Activated T-helper 1 cell treated with anti-CD3 and anti-CD28 coated beads, Interleukin-12 subunit alpha, Interleukin-12 subunit beta, Interleukin-2, Interleukin-4 antibody, amounts not matched to agents 30 ng/mL and 10 ng/mL and 1 ng/mL, durations not matched to agents 14 hours and 24 hours and 36 hours (primary cell): Measurements from ENCODE around the gene SERPINB6. TPM values are rescaled to one million over a fixed set of nuclear protein-coding genes. Genes with fewer than 3 reads are reported as not detected.

ENCODE experiments used
- DNase-seq: peaks from one replicate; pipeline ENCODE4 v3.0.0; 2021; ENCODE audit warnings: low spot score
- H3K27ac Mint-ChIP-seq: one replicate; pipeline ENCODE4 v1.8.0; 2021; ENCODE audit warnings: mild to moderate bottlenecking, mixed read lengths
- H3K27me3 Mint-ChIP-seq: one replicate; pipeline ENCODE4 v1.8.0; 2022; ENCODE audit warnings: mild to moderate bottlenecking, moderate library complexity, mixed read lengths; ENCODE audit not compliant: insufficient read depth
- H3K36me3 Mint-ChIP-seq: one replicate; pipeline ENCODE4 v1.8.0; 2021; ENCODE audit warnings: low read depth, mixed read lengths
- H3K4me1 Mint-ChIP-seq: one replicate; pipeline ENCODE4 v1.8.0; 2021; ENCODE audit warnings: low read depth, mixed read lengths
- H3K4me3 Mint-ChIP-seq: one replicate; pipeline ENCODE4 v1.8.0; 2021; ENCODE audit warnings: mild to moderate bottlenecking, moderate library complexity, mixed read lengths
- H3K9me3 Mint-ChIP-seq: one replicate; pipeline ENCODE4 v1.8.0; 2021; ENCODE audit warnings: mixed read lengths
- intact Hi-C: fragments of 100-400 bp; cut with micrococcal nuclease; formaldehyde crosslinking; loops from one replicate; pipeline ENCODE4 v1.15.1; 2024
- total RNA-seq: library from RNA; stranded (reverse); gene quantifications from 2 replicates; pipeline ENCODE4 v1.2.3, GENCODE V29; 2022

SERPINB6 gene
- total RNA-seq, 1 donor from 2014 or later = 34.9 TPM

DNA sequence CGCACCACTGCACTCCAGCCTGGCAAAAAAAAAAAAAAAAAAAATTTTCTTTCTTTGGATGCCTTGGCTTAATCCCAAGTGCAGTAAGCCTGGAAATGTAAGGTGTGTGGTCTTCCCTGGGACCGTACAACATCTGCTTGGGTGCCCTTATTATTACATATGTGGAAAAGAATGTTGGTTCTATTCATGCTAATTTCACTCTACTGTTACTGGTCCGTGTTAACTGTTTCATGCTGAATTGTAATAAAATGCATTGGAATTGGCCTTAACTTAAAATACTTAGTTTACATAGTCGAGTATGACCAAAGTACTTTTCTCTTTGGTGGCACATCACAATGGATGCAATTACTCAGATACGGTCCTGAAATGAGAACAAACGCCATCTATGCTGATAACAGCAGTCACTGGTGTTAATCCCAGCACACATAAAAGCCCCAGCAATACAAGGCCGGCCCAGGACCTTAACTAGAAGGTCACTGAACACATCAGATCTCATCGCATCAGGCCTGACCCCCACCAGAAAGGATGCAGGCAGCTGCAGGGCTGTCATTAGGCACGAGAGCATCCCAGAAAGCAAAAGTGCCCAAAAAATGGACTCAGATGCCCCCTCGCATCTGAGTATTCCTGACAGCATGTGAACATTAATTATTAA lies 1.2 kb downstream of the SERPINB6 start:
- peaks cover 41% of the 10 kb centered on the region for H3K27me3 Mint-ChIP-seq
- H3K9me3 Mint-ChIP-seq = peaks cover 5% of the 10 kb centered on the region
- H3K4me1 Mint-ChIP-seq = peaks cover 16% of the 10 kb centered on the region
- peak overlapping the region; percentile 85 for H3K4me3 Mint-ChIP-seq
- peaks cover 9% of the 10 kb centered on the region for H3K36me3 Mint-ChIP-seq
- peak overlapping the region; percentile 58 for H3K27ac Mint-ChIP-seq
- no peak for DNase-seq
- intact Hi-C loops = loop anchor here (2.0 kb wide), 2 partner anchors 17 to 29 kb away; no protein-coding TSS in a partner anchor

DNA sequence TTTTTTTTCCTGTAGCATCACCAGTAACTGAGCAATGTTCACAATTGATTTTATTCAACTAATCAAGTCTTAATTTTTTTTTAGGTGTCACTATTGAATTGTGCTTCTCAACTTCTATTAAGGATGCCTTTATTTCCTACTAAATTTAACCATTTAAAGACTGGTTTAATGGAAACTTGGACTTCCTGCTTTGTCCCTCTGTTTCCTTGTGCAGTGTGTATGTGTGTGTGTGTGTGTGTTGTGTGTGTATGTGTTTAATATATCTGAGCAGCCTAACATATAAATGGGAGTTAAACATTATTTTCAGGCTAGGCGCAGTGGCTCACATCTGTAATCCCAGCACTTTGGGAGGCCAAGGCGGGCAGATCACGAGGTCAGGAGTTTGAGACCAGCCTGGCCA lies 1.8 kb downstream of the SERPINB6 start:
- intact Hi-C loops = no loop called here

DNA sequence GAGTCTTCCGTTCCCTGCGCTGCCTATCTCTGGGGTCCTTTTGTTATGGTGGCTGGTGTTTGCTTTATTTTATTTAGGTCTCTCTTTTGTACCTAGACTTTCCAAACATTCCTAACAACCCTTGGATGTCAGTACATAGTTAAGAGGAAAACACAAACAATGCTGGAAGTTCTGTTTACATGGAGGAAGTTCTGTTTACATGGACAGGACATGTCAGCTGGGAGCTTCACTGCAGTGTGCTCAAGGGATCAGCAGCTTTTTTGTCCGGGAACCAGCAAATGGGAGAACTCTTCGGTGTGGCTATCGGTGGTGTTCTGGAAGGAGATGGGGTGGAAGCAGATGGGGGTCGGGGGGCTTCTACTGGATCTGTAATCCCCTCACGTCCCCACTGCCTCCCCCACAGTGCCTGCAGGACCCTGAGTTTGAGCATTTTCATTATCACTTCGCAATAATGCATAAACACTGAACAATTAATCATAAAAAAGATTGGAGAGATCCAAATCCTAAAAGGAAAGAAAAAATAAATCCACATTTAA lies 2.7 kb downstream of the SERPINB6 start:
- peaks cover 9% of the 10 kb centered on the region for H3K36me3 Mint-ChIP-seq
- H3K9me3 Mint-ChIP-seq = peaks cover 3% of the 10 kb centered on the region
- H3K4me1 Mint-ChIP-seq = peaks cover 16% of the 10 kb centered on the region
- no peak overlapping the region for H3K4me3 Mint-ChIP-seq
- H3K27ac Mint-ChIP-seq = no peak overlapping the region
- intact Hi-C loops = no loop called here
- no peak for DNase-seq
- peaks cover 32% of the 10 kb centered on the region for H3K27me3 Mint-ChIP-seq

More for the DNA sequence above, 1.8 kb downstream of the SERPINB6 start:
- Mint-ChIP-seq H3K27ac (no peak overlapping the region), H3K4me3 (peak overlapping the region; percentile 6), H3K27me3 (peaks cover 37% of the 10 kb centered on the region), H3K36me3 (peaks cover 9% of the 10 kb centered on the region), H3K4me1 (peaks cover 16% of the 10 kb centered on the region), H3K9me3 (peaks cover 5% of the 10 kb centered on the region)
- no peak for DNase-seq

DNA sequence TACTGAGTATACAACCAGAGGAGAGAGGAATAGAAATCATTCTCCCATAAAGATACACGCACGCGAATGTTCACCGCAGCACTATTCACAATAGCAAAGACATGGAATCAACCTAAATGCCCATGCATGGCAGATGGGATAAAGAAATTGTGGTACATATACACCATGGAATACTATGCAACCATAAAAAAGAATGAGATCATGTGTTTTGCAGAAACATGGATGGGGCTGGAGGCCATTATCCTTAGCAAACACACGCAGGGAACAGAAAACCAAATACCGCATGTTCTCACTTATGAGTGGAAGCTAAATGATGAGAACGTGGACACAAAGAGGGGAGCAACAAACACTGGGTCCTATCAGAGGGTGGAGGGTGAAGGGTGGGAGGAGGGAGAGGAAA lies 3.4 kb downstream of the SERPINB6 start:
- Mint-ChIP-seq H3K27ac (no peak overlapping the region), H3K9me3 (no peaks in the 10 kb centered on the region), H3K27me3 (peaks cover 33% of the 10 kb centered on the region), H3K4me1 (peaks cover 16% of the 10 kb centered on the region), H3K36me3 (peaks cover 9% of the 10 kb centered on the region), H3K4me3 (no peak overlapping the region)
- DNase-seq = no peak
- intact Hi-C loops = no loop called here

DNA sequence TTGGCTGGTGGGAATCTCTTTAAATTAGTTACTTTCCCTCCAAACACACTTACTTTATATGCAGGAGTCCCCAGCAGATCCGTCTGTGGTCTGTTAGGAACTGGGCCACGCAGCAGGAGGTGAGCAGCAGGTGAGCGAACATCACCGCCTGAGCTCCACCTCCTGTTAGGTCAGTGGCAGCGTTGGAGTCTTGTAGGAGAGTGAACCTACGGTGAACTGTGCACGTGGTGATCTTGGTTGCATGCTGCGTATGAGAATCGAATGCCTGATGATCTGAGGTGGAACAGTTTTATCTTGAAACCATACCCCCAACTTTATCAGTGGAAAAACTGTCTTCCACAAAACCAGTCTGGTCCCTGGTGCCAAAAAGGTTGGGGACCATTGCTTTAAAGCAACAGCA lies 5.0 kb downstream of the SERPINB6 start:
- Mint-ChIP-seq H3K4me3 (no peak overlapping the region), H3K36me3 (peaks cover 9% of the 10 kb centered on the region), H3K27me3 (peaks cover 28% of the 10 kb centered on the region), H3K27ac (no peak overlapping the region), H3K4me1 (peaks cover 7% of the 10 kb centered on the region), H3K9me3 (no peaks in the 10 kb centered on the region)
- intact Hi-C loops = no loop called here
- DNase-seq = no peak

DNA sequence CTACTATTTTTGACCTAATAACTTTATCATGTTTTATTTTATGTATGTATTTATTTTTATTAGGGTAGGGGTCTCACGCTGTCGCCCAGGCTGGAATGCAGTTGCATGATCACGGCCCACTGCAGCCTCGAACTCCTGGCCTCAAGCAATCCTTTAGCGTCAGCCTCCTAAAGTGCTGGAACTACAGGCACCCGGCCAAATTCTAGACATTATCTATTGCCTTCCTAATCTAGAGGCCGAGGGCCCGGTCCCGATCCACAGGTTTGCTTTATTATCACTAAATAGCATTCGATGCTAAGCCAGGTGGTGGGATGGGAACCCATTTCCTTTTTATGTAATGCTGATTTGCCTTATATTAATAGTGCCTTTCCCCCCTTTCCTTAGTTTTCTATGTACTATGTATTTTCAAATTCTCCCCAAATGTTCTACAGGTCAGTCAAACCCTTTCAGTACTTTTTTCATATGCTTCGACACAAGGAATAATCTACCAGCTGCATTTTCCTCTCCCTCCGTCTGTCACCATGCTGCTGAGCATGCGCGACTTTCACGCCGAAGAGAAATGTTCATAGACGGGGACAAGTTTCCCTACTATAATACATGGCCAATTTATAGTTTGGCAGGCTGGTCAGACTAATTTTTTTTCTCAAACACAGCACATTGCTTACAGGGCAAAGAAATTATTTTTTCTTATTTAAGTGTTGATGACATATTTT lies 6.4 kb downstream of the SERPINB6 start:
- Mint-ChIP-seq H3K4me3 (no peak overlapping the region), H3K27ac (no peak overlapping the region), H3K27me3 (peaks cover 20% of the 10 kb centered on the region), H3K4me1 (peaks cover under 1% of the 10 kb centered on the region), H3K9me3 (no peaks in the 10 kb centered on the region), H3K36me3 (peaks cover 8% of the 10 kb centered on the region)
- intact Hi-C loops = no loop called here
- no peak for DNase-seq

DNA sequence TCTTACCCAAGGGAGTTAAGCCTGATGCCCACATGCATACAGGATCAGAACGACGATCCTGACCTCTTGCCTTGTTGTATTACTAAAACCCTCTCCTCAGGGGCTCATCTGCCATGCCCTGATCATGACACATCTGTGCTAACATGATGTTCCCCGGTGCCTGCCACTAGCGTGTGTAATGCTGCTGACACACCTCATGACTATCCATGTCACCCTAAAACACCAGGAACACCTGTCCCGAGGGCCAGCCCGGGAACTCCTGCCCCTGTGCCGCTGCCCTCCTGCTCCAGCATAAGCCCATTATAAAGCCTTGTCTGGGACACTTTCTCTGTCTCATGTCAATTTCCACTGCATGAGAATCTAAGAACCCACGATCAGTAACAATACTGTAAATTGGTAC lies 7.6 kb downstream of the SERPINB6 start:
- H3K9me3 Mint-ChIP-seq = no peaks in the 10 kb centered on the region
- no peak for DNase-seq
- no peak overlapping the region for H3K4me3 Mint-ChIP-seq
- no peak overlapping the region for H3K27ac Mint-ChIP-seq
- H3K27me3 Mint-ChIP-seq = peaks cover 19% of the 10 kb centered on the region
- no peaks in the 10 kb centered on the region for H3K4me1 Mint-ChIP-seq
- peaks cover 8% of the 10 kb centered on the region for H3K36me3 Mint-ChIP-seq
- intact Hi-C loops = no loop called here

DNA sequence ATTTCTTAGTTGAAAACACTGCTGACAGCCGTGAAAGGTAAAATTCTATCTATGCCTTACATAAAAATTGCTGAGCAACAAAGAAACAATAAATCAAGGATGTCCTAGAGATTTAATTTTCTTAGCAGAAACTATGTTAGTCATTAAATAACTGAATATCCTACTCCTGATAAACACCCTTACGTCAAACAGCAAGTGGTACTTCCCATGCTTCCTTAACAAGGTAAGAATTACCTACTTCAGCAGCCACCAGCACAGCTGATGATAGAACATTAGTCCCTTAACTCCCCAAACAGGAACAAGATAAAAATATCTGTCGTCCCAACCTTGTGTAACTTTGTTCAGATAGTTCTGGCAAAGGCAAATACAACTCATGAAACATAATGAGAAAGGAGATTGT lies 8.7 kb downstream of the SERPINB6 start:
- Mint-ChIP-seq H3K36me3 (peaks cover 3% of the 10 kb centered on the region), H3K4me3 (no peak overlapping the region), H3K9me3 (no peaks in the 10 kb centered on the region), H3K27ac (no peak overlapping the region), H3K27me3 (peaks cover 18% of the 10 kb centered on the region), H3K4me1 (no peaks in the 10 kb centered on the region)
- intact Hi-C loops = no loop called here
- DNase-seq = no peak

DNA sequence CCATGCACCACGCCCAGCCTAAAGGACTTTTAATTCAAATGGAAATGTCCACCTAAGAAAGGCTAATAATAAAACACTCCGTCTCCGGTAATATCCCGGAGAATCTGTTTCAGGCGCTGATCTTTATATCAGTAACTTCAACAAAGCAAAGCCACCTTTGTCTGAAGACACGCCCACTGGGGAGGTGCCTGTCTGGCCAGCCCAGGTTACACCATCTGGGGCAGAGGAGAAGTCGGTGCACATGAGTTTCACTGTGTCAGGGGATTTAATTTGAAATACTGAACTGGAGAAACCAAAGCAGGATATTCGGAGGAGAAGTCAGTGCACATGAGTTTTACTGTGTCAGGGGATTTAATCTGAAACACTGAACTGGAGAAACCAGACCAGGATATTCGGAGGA lies 9.4 kb downstream of the SERPINB6 start:
- Mint-ChIP-seq H3K4me3 (no peak overlapping the region), H3K27me3 (peaks cover 12% of the 10 kb centered on the region), H3K36me3 (peaks cover 3% of the 10 kb centered on the region), H3K4me1 (no peaks in the 10 kb centered on the region), H3K9me3 (no peaks in the 10 kb centered on the region), H3K27ac (no peak overlapping the region)
- intact Hi-C loops = no loop called here
- DNase-seq = no peak

DNA sequence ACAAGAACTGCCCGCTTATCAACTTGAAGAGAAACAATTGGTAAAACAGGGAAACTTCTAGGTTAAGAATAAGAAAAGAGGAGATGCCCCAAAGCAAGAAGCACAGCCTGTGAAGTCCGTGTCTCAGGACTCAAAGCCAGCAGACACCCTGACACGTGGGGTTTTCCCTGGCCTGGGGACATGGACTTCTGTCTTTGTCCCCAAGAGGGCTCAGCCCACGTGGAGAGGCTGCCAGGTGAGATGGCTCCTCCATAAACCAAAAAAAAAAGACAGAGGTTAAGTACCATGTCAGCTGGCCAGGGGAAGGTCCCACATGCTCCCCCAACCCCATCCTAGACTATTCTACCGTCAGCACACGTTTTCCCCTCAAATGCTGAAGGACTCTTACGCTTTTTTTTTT lies 9.9 kb downstream of the SERPINB6 start:
- Mint-ChIP-seq H3K9me3 (no peaks in the 10 kb centered on the region), H3K36me3 (peaks cover 3% of the 10 kb centered on the region), H3K27ac (no peak overlapping the region), H3K4me3 (no peak overlapping the region), H3K27me3 (peaks cover 12% of the 10 kb centered on the region), H3K4me1 (no peaks in the 10 kb centered on the region)
- intact Hi-C loops = no loop called here
- DNase-seq = no peak

DNA sequence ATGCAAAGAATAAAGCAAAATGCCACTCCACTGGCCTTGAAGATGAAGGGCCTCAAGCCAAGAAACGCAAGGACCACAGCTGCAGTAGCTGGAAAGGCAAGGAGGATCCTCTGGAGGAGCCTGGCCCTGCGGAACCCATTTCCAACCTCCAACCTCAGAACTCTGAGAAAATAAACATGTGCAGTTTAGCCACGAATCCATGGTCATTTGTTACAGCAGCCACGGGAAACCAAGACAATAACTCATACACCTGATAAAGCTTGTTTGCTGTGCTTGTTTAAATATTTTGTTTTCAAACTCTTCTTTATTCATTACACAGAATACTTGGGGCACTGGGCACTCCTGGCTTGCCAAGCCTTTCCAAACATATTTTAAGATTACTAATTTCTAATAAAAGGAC lies 10.4 kb downstream of the SERPINB6 start:
- peaks cover 9% of the 10 kb centered on the region for H3K27me3 Mint-ChIP-seq
- no peaks in the 10 kb centered on the region for H3K4me1 Mint-ChIP-seq
- peaks cover 3% of the 10 kb centered on the region for H3K36me3 Mint-ChIP-seq

DNA sequence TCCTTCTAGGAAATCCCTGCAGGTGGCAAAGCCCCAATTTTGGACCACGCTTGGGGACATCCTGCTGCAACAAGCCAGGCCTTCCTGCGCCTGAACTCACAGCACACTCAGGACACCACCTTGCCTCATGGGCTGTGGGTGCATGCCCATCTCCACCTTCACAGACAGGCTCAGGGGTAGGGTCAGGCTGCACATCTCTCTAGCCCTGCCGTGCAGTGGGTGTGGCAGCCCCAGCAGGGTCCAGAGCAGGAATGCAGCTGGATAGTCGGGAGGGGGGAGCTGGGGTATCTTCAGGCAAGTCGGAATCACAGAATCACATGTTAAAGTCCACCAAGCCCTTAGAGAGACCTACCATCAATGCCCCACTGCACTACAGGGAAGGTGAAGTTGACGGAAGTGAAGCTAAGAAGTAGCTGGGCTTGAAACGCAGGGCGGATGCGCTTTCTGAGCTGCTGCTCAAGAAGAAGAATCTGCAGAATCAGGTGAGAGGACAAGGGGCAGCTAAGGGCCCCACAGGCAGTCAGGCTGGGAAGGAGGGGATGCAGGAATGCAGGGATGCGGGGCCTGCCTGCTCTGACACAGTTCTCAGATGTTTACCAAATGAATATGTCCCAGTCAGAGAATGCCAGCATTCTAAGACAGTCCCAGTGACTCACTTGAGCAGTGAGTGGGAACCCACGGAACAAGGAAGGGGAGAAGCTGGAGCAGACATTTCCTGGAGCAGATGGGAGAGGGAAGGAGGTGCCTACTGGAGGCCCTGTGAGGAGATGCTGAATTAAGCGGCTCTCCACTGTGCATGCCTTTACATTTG lies 11.3 kb downstream of the SERPINB6 start:
- intact Hi-C loops = no loop called here
- Mint-ChIP-seq H3K9me3 (no peaks in the 10 kb centered on the region), H3K27ac (no peak overlapping the region), H3K4me1 (no peaks in the 10 kb centered on the region), H3K27me3 (peaks cover 9% of the 10 kb centered on the region), H3K4me3 (no peak overlapping the region), H3K36me3 (peaks cover 3% of the 10 kb centered on the region)
- no peak for DNase-seq

More for the DNA sequence above, 10.4 kb downstream of the SERPINB6 start:
- Mint-ChIP-seq H3K4me3 (no peak overlapping the region), H3K27ac (no peak overlapping the region), H3K9me3 (no peaks in the 10 kb centered on the region)
- intact Hi-C loops = no loop called here
- no peak for DNase-seq

DNA sequence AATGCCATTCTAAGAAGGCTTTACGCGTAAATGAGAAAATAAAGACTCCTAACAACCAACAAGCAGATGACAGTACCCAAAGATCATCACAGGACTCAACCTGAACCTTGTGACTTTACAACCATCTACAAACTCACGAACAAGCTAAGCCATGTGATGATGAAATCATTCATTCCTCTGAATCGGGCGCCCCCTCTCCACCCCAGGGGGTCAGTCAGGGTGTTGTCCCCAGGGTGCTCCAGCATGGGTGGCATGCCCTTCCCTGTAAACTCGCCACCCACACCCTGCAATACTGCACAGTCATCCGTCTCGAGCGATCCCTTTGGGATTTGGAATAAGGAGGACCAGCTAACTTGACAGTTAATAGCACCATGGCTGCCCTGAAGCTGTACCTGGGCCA lies 12.6 kb downstream of the SERPINB6 start:
- H3K4me3 Mint-ChIP-seq = no peak overlapping the region
- intact Hi-C loops = no loop called here
- peaks cover 5% of the 10 kb centered on the region for H3K36me3 Mint-ChIP-seq

More for the DNA sequence above, 12.6 kb downstream of the SERPINB6 start:
- Mint-ChIP-seq H3K27me3 (peaks cover 9% of the 10 kb centered on the region), H3K9me3 (no peaks in the 10 kb centered on the region), H3K4me1 (no peaks in the 10 kb centered on the region), H3K27ac (no peak overlapping the region)
- no peak for DNase-seq
